Measurements from ENCODE around the gene TMEM163. TPM values are rescaled to one million over a fixed set of nuclear protein-coding genes. Genes with fewer than 3 reads are reported as not detected.

The TMEM163 gene
- polyA plus RNA-seq, 1 donor from 2014 or later, result 3.5 TPM

DNA sequence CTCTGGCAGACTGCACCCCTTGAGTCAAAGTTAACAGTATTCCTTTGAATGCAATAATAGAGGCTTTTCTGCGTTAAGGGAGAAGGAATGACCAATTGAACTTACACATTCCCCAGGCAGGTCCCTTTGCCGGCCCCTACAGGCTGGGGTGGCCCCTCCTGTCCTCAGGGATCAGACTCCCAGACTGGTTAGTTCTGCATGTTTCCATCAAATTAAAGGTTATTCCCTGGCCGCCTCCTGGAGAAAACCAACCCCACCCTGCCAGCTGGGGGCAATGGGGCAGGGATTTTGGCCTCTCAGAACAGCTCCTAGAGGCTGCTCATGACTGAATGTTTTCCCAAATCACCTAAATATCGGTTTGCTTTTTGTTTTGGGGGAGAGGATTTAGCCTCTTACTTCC is 265.3 kb downstream of the TMEM163 start:
- no peak for TF ChIP-seq RAD21 (conservative IDR thresholded peaks at IDR 0.05)
- TF ChIP-seq, protein P1, sequence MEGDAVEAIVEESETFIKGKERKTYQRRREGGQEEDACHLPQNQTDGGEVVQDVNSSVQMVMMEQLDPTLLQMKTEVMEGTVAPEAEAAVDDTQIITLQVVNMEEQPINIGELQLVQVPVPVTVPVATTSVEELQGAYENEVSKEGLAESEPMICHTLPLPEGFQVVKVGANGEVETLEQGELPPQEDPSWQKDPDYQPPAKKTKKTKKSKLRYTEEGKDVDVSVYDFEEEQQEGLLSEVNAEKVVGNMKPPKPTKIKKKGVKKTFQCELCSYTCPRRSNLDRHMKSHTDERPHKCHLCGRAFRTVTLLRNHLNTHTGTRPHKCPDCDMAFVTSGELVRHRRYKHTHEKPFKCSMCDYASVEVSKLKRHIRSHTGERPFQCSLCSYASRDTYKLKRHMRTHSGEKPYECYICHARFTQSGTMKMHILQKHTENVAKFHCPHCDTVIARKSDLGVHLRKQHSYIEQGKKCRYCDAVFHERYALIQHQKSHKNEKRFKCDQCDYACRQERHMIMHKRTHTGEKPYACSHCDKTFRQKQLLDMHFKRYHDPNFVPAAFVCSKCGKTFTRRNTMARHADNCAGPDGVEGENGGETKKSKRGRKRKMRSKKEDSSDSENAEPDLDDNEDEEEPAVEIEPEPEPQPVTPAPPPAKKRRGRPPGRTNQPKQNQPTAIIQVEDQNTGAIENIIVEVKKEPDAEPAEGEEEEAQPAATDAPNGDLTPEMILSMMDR (IDR thresholded peaks at IDR 0.05; ENCODE audit: poor library complexity, severe bottlenecking), result no peak
- no peak for TF ChIP-seq POLR2AphosphoS5 (IDR thresholded peaks at IDR 0.05)
- TF ChIP-seq, protein P2, sequence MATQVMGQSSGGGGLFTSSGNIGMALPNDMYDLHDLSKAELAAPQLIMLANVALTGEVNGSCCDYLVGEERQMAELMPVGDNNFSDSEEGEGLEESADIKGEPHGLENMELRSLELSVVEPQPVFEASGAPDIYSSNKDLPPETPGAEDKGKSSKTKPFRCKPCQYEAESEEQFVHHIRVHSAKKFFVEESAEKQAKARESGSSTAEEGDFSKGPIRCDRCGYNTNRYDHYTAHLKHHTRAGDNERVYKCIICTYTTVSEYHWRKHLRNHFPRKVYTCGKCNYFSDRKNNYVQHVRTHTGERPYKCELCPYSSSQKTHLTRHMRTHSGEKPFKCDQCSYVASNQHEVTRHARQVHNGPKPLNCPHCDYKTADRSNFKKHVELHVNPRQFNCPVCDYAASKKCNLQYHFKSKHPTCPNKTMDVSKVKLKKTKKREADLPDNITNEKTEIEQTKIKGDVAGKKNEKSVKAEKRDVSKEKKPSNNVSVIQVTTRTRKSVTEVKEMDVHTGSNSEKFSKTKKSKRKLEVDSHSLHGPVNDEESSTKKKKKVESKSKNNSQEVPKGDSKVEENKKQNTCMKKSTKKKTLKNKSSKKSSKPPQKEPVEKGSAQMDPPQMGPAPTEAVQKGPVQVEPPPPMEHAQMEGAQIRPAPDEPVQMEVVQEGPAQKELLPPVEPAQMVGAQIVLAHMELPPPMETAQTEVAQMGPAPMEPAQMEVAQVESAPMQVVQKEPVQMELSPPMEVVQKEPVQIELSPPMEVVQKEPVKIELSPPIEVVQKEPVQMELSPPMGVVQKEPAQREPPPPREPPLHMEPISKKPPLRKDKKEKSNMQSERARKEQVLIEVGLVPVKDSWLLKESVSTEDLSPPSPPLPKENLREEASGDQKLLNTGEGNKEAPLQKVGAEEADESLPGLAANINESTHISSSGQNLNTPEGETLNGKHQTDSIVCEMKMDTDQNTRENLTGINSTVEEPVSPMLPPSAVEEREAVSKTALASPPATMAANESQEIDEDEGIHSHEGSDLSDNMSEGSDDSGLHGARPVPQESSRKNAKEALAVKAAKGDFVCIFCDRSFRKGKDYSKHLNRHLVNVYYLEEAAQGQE (IDR thresholded peaks at IDR 0.05; ENCODE audit: borderline replicate concordance), result no peak
- TF ChIP-seq TAF1 (IDR thresholded peaks at IDR 0.05; ENCODE audit: low read depth), result no peak
- no peak for TF ChIP-seq SMC3 (conservative IDR thresholded peaks at IDR 0.05; ENCODE audit: poor library complexity)
- TF ChIP-seq EP300 (conservative IDR thresholded peaks at IDR 0.05; ENCODE audit: poor library complexity, severe bottlenecking), result no peak
- TF ChIP-seq MXI1 (conservative IDR thresholded peaks at IDR 0.05; ENCODE audit: poor library complexity, severe bottlenecking), result no peak
- TF ChIP-seq EZH2 (IDR thresholded peaks at IDR 0.05; ENCODE audit: borderline replicate concordance, insufficient read depth, low read length, poor library complexity, severe bottlenecking), result no peak
- no peak overlapping the region for H3K4me2 ChIP-seq (ENCODE audit: low read length)
- no peaks in the 10 kb centered on the region for H3K27me3 ChIP-seq (ENCODE audit: insufficient read depth, low read depth, low read length)
- H3K36me3 ChIP-seq (ENCODE audit: insufficient read depth, low read length), result no peaks in the 10 kb centered on the region
- no peaks in the 10 kb centered on the region for H3K9me2 ChIP-seq (ENCODE audit: insufficient read depth, low read length)
- H4K20me1 ChIP-seq (ENCODE audit: insufficient read depth), result no peaks in the 10 kb centered on the region
- H3K79me2 ChIP-seq (replicated peaks; ENCODE audit: insufficient read depth, low read length), result no peaks in the 10 kb centered on the region
- H3K27ac ChIP-seq (ENCODE audit: low read length), result no peak overlapping the region
- H3K9ac ChIP-seq (ENCODE audit: low read length), result no peak overlapping the region
- H2AFZ ChIP-seq (ENCODE audit: low read depth, low read length), result no peak overlapping the region
- no peak overlapping the region for H3K4me3 ChIP-seq (ENCODE audit: low read length)
- H3F3A ChIP-seq (ENCODE audit: insufficient read depth, low read length, poor library complexity, severe bottlenecking), result no peaks in the 10 kb centered on the region
- no peaks in the 10 kb centered on the region for H3K9me3 ChIP-seq (ENCODE audit: low read length)

DNA sequence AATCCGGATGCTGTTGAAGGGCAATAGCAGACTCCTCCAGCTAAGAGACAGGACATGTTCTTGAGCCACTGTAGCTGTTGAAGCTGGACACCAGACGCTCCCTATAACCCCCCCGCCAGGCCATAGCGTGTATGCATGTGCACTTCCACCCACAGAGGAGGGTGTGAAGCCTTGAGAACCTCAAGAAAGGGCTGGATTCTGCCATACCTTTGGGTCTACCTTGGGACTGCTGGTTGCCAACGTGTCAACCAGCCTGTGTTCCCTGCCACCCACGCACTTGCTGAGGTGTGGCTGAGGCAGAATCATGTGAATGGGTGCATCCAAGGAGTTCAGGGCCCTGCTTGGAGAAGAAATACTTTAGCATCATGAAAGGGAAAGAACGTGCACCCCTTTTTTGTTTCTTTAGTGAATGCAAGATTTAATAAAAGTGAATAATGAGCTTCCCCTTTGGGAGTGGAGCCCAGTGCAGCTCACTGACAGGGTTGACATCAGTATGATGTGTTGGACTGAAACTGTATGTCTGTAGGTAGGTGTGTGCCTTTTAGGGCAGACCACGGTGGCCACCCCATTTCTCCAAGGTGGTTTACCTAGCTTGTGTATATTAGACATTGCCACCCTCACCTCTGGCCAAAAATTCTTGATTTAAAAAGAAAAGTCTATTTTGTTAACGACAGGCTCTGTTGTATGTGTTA is 266.6 kb downstream of the TMEM163 start:
- H3K9me3 ChIP-seq (ENCODE audit: low read length), result no peaks in the 10 kb centered on the region
- no peak overlapping the region for H3K27ac ChIP-seq (ENCODE audit: low read length)
- no peaks in the 10 kb centered on the region for H3K79me2 ChIP-seq (replicated peaks; ENCODE audit: insufficient read depth, low read length)
- no peak overlapping the region for H3K9ac ChIP-seq (ENCODE audit: low read length)
- H3K4me3 ChIP-seq (ENCODE audit: low read length), result no peak overlapping the region
- H3K4me2 ChIP-seq (ENCODE audit: low read length), result no peak overlapping the region
- no peaks in the 10 kb centered on the region for H3K36me3 ChIP-seq (ENCODE audit: insufficient read depth, low read length)
- no peaks in the 10 kb centered on the region for H3K27me3 ChIP-seq (ENCODE audit: insufficient read depth, low read depth, low read length)
- no peaks in the 10 kb centered on the region for H3F3A ChIP-seq (ENCODE audit: insufficient read depth, low read length, poor library complexity, severe bottlenecking)
- no peak overlapping the region for H2AFZ ChIP-seq (ENCODE audit: low read depth, low read length)
- H3K9me2 ChIP-seq (ENCODE audit: insufficient read depth, low read length), result no peaks in the 10 kb centered on the region
- no peaks in the 10 kb centered on the region for H4K20me1 ChIP-seq (ENCODE audit: insufficient read depth)
- TF ChIP-seq RAD21 (conservative IDR thresholded peaks at IDR 0.05) (no peak), MXI1 (conservative IDR thresholded peaks at IDR 0.05; ENCODE audit: poor library complexity, severe bottlenecking) (no peak), TAF1 (IDR thresholded peaks at IDR 0.05; ENCODE audit: low read depth) (no peak), EZH2 (IDR thresholded peaks at IDR 0.05; ENCODE audit: borderline replicate concordance, insufficient read depth, low read length, poor library complexity, severe bottlenecking) (no peak), POLR2AphosphoS5 (IDR thresholded peaks at IDR 0.05) (no peak), EP300 (conservative IDR thresholded peaks at IDR 0.05; ENCODE audit: poor library complexity, severe bottlenecking) (no peak), SMC3 (conservative IDR thresholded peaks at IDR 0.05; ENCODE audit: poor library complexity) (no peak)
- TF ChIP-seq, protein P2 (IDR thresholded peaks at IDR 0.05; ENCODE audit: borderline replicate concordance), result no peak
- TF ChIP-seq, protein P1 (IDR thresholded peaks at IDR 0.05; ENCODE audit: poor library complexity, severe bottlenecking), result no peak
